ENCODE measurements around the gene PARP1.

Gene PARP1

DNA sequence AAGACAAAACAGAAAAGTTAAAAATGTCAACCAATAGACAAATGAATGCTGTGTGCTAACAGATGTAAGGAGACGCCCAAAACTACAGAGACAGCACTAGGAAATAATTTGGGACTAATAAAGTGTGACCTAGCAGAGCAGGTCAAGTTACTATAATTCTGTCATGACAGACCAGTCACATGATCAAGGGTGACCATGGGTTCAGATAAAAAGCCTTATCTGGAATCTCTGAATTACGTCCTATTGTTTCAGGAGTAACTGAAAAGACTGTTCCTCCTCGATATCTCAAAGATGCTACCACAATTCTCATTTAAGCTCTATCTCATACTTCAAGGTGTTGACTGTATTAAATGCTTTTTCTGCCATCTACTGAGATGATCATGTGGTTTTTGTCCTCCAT, 31.6 kb downstream of the PARP1 start:
- no peak for DNase-seq (ENCODE audit: low read depth in 2 of 2)

DNA sequence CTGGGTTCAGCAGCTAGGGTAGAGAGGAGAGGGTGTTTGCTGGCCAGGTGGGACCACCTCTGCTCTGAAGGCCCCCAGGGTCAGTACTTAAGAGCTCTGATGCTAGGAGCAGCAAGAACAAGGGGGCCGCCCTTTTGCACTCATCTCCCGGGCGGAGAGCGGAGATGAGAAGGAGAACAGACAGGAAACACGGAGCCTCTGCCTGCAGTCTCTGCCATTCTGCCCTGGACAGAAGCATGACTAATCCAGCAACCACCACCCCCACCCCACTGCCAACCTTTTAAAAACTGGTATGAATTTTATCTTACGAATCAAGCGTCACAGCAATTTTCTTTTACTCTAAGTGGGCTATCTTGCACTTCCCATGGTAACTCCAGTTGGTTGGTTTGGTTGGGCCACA, 34.5 kb downstream of the PARP1 start:
- DNase-seq (ENCODE audit: low read depth in 2 of 2): no peak

GRCh38 chr1:226372885-226373284, 35.0 kb downstream of the PARP1 start:
- no peak for DNase-seq (ENCODE audit: low read depth in 2 of 2)

- no peak for DNase-seq (ENCODE audit: low read depth in 2 of 2)
Measured at GRCh38 chr1:226371866-226372490, 35.9 kb downstream of the PARP1 start.

DNA sequence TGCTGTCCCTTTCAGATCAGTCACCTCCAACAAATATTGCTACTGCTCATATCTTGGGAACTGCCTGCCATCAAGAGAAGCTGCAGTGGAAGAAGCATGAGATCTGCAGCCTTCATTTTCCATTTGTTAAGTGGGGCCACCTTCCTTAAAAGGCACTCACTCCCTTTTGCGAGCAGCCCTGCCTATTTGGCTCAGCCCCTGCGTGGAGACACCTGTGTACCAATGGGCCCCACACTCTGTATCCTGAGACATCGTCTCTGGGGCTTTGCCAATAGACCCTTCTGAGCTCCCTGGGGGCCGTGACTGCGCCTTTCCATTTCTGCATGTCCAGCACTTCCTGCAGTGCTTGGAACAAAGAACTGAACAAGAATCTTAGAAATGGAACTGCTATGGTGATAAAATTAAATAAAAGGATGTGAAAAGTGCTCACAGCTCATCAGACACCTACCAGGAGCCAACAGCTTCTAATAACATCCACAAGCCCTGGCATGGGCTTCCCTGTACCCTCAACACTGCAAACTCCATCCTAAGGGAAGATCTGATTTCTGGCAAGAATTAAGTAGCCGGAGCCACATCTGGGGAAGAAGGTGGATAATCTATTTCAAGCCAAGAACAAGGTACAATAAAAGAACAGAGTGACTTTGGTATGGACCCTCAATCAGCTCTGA, 36.7 kb downstream of the PARP1 start:
- DNase-seq (ENCODE audit: low read depth in 2 of 2): no peak

DNA sequence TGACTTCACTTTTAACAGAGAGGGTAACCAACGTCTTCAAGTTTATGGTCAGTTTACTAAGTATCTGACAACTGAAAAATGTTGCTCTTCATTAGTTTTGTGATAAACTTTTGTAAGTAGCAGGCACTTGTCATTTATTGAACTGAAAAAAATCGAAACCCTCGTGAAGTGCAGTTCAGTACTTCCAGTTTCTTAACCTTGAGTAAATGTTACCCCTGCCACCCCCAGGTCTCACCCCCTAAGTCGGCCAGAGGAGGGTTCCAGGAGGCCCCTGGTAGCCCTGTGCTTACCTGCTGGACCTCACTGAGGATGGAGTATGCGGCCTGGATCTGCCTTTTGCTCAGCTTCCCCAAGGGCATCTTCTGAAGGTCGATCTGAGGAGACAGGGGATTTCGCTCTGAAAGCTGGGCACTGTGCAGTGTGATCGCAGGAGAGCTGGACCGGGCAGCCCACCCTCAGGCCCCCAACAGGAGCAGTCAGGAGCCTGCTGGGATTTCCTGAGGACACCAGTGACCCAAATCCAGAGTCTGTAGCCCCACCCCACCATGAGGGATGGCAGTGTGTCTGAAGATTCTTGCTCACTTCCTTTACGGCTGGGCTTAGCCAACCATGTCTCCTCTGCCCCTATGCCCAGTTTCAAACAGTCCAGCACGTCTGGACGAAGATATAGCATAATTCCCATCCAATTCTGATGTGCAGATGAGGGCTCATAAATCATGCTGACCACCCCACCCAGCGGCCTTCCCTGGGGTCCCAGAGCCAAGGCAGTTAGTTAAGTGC, 37.6 kb downstream of the PARP1 start:
- DNase-seq (ENCODE audit: low read depth in 2 of 2): no peak

GRCh38 chr1:226369110-226369509, 38.8 kb downstream of the PARP1 start:
- DNase-seq (ENCODE audit: low read depth in 2 of 2): no peak

DNA sequence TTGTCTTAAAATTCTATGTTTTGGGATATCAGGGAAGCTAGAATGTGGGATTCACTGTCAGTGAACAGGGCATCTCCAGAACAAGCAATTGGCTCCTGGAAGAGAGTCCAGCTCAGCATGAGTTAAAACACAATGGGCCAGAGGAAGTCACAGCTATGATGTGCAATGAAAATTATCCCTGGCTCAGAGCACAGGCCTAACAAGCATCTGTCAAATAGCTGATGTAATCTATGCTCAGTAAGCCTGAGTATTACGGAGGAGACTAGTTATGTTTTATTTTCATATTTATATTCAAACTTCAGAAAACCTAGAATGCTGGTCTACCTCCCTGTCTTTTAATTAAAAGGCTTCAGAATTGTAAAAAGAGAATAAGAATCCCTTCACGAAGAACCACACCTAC, 41.6 kb downstream of the PARP1 start:
- no peak for DNase-seq (ENCODE audit: low read depth in 2 of 2)

GRCh38 chr1:226365831-226366231, 42.1 kb downstream of the PARP1 start:
- DNase-seq (ENCODE audit: low read depth in 2 of 2): no peak

GRCh38 chr1:226364901-226365565, 42.9 kb downstream of the PARP1 start:
- no peak for DNase-seq (ENCODE audit: low read depth in 2 of 2)

DNA sequence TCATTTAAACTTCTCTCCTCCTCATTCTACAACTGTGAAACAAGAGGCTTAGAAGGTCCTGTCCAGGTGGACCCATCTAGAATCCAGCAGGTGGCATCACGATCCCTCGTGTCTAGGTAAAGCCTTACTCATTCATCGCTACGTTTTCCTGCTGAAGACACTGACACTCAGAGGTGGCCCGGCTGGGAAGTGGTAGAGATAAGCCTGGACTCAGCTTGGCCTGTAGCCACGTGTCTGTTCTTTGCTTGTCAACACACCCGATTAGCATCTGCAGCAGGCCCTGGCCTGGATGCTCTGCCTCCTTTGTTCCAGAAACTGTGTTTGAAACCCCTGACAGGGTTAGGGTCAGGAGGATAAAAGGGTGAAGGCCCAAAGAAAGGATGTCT, 43.4 kb downstream of the PARP1 start:
- no peak for DNase-seq (ENCODE audit: low read depth in 2 of 2)

DNA sequence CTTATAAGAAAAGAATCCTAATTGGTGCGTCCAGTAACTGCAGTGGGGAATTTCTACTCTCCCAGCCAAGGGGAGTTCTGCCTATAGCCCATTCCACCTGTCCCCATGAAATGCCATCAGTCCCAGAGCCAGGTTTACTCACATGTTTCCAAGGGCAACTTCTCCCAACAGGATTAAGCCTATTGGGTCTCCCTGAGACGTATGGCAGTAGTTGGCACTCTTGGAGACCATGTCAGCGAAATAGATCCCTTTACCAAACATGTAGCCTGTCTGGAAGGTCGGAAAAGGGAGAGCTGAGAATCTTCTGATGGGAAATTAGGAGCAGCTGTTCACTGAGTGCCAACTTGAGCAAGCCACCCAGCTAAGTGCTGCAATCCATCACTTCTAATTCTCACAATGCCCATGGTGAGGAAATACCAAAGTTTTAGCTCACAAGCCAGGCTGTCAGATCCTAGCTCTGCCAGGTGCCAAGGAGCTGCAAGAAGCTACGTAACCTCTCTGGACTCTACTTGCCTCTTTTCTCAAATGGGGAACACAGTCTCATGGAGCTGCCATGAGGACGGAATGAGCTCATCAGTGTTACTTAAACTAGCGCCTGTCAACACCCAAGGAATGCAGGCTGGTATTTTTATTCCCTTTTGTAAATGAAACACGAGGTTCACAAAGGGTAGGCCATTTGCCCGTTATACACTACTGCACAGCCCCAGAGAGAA, 43.9 kb downstream of the PARP1 start:
- no peak for DNase-seq (ENCODE audit: low read depth in 2 of 2)

GRCh38 chr1:226362891-226363447, 44.9 kb downstream of the PARP1 start:
- DNase-seq (ENCODE audit: low read depth in 2 of 2): no peak

- DNase-seq (ENCODE audit: low read depth in 2 of 2): no peak
Measured at GRCh38 chr1:226362361-226362760, 45.5 kb downstream of the PARP1 start.

GRCh38 chr1:226360106-226360746, 47.7 kb downstream of the PARP1 start:
- DNase-seq (ENCODE audit: low read depth in 2 of 2): no peak

DNA sequence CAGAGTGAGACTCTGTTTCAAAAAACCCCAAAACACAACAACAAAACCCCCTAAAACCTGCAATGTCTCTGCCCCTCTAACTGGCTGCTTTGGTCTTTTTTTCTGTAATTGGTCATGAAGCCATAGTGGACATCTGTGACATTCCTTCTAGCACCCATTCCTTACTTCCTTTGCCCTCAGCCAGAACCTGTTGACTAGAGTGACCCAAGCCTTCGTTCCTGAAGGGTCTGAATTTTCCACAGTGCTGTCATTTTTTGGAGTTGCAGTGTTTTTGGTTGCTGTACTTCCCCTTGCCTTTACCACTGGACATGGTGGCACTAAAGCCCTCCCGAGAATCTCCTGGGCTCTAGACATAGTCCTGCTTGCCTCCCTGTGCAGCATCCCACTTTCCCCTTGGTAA, 50.5 kb downstream of the PARP1 start:
- DNase-seq (ENCODE audit: low read depth in 2 of 2): no peak

GRCh38 chr1:226355669-226356551, 52.0 kb downstream of the PARP1 start:
- DNase-seq (ENCODE audit: low read depth in 2 of 2): no peak

DNA sequence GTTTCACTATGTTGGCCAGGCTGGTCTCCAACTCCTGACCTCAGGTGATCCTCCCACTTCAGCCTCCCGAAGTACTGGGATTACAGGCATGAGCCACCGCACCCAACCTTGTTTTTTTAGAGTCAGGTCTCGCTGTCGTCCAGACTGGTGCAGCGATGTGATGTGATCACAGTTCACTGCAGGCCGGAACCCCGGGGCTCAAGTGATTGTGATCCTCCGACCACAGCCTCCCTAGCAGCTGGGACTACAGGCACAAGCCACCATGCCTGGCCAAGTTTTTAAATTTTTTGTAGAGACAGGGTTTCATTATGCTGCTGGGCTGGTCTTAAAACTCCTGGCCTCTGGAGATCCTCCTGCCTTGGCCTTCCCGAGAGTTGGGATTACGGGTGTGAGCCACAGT, 52.9 kb downstream of the PARP1 start:
- DNase-seq (ENCODE audit: low read depth in 2 of 2): no peak

DNA sequence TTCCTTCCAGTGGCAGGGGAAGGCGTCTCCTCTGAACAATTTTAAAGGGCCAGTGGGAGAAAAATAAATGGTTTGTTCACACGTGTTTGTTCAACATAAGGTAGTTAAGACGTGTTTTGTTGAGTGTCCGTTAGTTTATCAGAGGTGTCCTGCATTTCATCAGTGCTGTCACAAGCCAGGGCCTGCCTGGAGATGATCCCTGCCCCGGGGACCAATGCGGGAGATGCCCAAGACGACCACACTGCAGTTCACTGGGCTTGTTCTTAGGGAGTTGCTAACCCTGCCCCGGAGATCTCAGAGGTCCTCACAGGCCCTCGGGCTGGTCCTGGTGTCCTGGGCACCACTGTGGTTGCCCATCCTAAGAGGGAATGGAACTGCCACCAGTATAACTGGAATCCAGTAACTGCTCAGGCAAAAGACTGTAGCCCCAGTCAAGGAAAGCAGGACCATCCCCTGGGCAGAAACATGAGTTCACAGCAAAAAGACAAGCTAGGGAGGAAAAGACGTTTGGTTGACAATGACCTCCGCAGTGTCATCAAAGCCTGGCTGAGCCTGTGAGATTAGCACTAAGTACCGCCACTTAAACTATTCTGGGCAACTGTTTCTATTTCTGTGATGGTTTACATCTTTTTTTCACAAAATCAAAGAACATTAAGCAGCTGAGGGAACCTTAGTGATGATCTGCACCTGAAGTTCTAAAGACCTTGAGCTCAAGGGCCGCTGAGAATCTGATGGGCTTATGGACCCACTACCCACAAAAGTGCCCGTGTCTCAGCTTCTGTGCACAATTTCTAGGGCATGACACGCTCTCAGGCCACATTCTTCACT, 54.0 kb downstream of the PARP1 start:
- DNase-seq (ENCODE audit: low read depth in 2 of 2): no peak

Data from stimulated activated CD4-positive, alpha-beta T cell treated with anti-CD3 and anti-CD28 coated beads, Interleukin-1b, Interleukin-23, amount 100 ng/mL, for 1 hour (primary cell).